ENCODE measurements around the gene ABI3.

ABI3 gene

DNA sequence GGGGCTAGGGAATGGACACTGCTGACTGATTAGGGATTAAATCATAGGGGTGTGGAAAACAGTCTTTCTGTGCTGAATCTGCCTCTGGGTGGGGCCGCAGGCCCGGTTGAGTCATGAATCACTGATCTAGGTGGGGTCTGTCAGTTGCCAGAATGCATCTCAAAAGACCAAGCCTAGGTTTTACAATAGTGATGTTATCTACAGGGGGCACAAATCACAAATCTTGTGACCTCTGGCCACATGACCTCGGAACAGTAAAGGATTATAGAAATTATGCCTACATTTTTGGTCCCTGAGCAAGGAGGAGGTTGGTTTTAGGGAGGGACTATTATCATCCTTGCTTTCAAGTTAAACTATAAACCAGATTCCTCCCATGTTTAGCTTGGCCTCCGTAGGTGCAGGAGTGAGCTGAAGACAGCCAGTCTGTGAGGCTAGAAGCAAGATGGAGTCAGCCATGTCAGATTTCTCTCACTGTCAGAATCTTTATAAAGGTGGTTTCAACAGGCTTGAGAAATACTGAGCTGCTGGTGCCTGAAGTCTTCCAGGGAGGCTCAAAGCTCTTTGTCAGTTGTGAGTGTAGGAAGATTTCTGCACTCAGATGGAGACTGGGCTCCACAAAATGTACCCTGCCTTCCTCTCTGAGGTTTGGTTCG lies 13.0 kb upstream of the ABI3 start:
- no peak for DNase-seq (ENCODE audit: low read depth in 1 of 2, low spot score in 1 of 2)
- no peaks in the 10 kb centered on the region for H3K27me3 ChIP-seq (ENCODE audit: insufficient read depth, poor library complexity, severe bottlenecking)
- TF ChIP-seq CTCF (IDR thresholded peaks at IDR 0.05; ENCODE audit: insufficient read depth, low read length), result no peak
- TF ChIP-seq REST (IDR thresholded peaks at IDR 0.05; ENCODE audit: insufficient replicate concordance, low read depth), result no peak
- TF ChIP-seq GABPA (IDR thresholded peaks at IDR 0.05; ENCODE audit: low read depth), result no peak
- no peak for TF ChIP-seq SPI1 (IDR thresholded peaks at IDR 0.05; ENCODE audit: borderline replicate concordance, low read depth)
- TF ChIP-seq POLR2AphosphoS5 (IDR thresholded peaks at IDR 0.05; ENCODE audit: low read depth), result no peak
- H3K27ac ChIP-seq (replicated peaks), result no peak overlapping the region
- H3K4me3 ChIP-seq (replicated peaks; ENCODE audit: insufficient read depth, low read length), result no peak overlapping the region

DNA sequence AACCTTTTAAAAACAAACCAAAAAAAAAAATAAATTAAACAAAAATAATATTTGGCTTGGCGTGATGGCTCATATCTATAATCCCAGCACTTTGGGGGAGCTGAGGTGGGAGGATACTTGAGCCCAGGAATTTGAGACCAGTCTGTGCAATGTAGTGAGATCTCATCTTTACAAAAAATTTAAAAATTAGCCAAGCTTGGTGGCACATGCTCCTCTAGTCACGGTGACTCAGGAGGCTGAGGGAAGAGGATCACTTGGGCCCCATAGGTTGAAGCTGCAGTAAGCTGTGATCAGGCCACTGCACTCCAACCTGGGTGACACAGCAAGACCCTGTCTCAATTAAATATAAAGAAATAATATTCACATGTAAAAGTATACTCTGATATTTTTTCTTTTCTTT lies 12.3 kb upstream of the ABI3 start:
- DNase-seq (ENCODE audit: low read depth in 1 of 2, low spot score in 1 of 2), result no peak
- no peak overlapping the region for H3K4me3 ChIP-seq (replicated peaks; ENCODE audit: insufficient read depth, low read length)
- TF ChIP-seq POLR2AphosphoS5 (IDR thresholded peaks at IDR 0.05; ENCODE audit: low read depth), result no peak
- TF ChIP-seq SPI1 (IDR thresholded peaks at IDR 0.05; ENCODE audit: borderline replicate concordance, low read depth), result no peak
- TF ChIP-seq CTCF (IDR thresholded peaks at IDR 0.05; ENCODE audit: insufficient read depth, low read length), result no peak
- no peak for TF ChIP-seq REST (IDR thresholded peaks at IDR 0.05; ENCODE audit: insufficient replicate concordance, low read depth)
- no peak for TF ChIP-seq GABPA (IDR thresholded peaks at IDR 0.05; ENCODE audit: low read depth)
- H3K27me3 ChIP-seq (ENCODE audit: insufficient read depth, poor library complexity, severe bottlenecking), result no peaks in the 10 kb centered on the region
- no peak overlapping the region for H3K27ac ChIP-seq (replicated peaks)

DNA sequence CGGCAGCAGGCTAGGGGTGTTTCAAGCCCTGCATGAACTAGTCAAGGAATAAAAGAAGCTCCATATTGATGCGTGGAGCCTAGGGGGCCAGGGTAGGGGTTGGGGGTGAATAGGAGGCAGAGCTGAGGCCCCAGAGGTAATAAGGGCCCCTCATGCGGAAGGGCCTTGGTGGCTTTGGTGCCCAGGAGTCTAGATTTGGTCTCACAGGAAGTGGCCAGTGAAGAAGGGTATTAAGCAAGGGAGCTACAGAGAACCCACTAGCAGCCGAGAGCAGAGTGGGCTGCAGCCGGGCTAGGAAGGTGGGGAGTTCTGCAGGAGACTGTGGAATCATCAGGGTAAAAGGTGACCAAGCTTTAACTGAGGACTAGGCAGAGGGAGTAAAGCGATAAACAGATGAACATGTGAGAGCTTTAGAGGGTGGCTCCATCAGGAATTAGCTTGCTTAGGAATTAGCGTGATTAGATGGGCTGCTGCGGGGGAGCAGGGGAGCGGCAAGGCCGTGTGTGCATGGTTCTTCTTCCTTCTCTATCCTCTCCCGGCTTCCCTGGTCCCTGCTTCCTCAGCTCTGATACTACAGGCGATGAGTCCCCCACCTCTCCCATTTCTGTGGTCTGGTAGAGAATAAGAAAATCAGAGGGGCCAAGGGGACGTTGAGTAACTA lies 10.0 kb upstream of the ABI3 start:
- Histone ChIP-seq H3K4me3 (replicated peaks; ENCODE audit: insufficient read depth, low read length) (no peak overlapping the region), H3K27me3 (ENCODE audit: insufficient read depth, poor library complexity, severe bottlenecking) (no peaks in the 10 kb centered on the region), H3K27ac (replicated peaks) (no peak overlapping the region)
- DNase-seq (ENCODE audit: low read depth in 1 of 2, low spot score in 1 of 2), result no peak
- no peak for TF ChIP-seq SPI1 (IDR thresholded peaks at IDR 0.05; ENCODE audit: borderline replicate concordance, low read depth)
- no peak for TF ChIP-seq GABPA (IDR thresholded peaks at IDR 0.05; ENCODE audit: low read depth)
- TF ChIP-seq POLR2AphosphoS5 (IDR thresholded peaks at IDR 0.05; ENCODE audit: low read depth), result no peak
- no peak for TF ChIP-seq CTCF (IDR thresholded peaks at IDR 0.05; ENCODE audit: insufficient read depth, low read length)
- TF ChIP-seq REST (IDR thresholded peaks at IDR 0.05; ENCODE audit: insufficient replicate concordance, low read depth), result no peak
